HepG2 (cell line): ENCODE measurements around the gene PKD2L1. TPM values are rescaled to one million over a fixed set of nuclear protein-coding genes. Genes with fewer than 3 reads are reported as not detected.

ENCODE experiments used
- CREB3 ChIP-seq: sonication (generic); formaldehyde crosslinking; IDR thresholded peaks from 2 replicates; pipeline ENCODE4 v1.5.0; 2020; ENCODE audit warnings: missing genetic modification reagents
- HNF1A ChIP-seq, 2 experiments: sonication (generic) in 1 of 2; formaldehyde crosslinking in 1 of 2; IDR thresholded peaks; 2 replicates each; pipeline versions ENCODE4 v1.4.0 to v1.6.1; 2016 to 2020; ENCODE audit warnings: borderline replicate concordance in 1 of 2, low read depth in 1 of 2, mild to moderate bottlenecking in 1 of 2, missing genetic modification reagents in 1 of 2
- NFIC ChIP-seq: IDR thresholded peaks from 2 replicates; pipeline ENCODE4 v1.6.1; 2012; ENCODE audit warnings: mild to moderate bottlenecking, low read length, inconsistent platforms
- NR1H2 ChIP-seq: sonication (generic); formaldehyde crosslinking; IDR thresholded peaks from 2 replicates; pipeline ENCODE4 v1.8.1; 2022; ENCODE audit warnings: low read depth, missing genetic modification reagents, borderline replicate concordance
- PITX1 ChIP-seq: sonication (generic); formaldehyde crosslinking; IDR thresholded peaks from 2 replicates; pipeline ENCODE4 v1.5.1; 2020; ENCODE audit warnings: mild to moderate bottlenecking, missing genetic modification reagents
- TFAP4 ChIP-seq: sonication (generic); IDR thresholded peaks from 2 replicates; pipeline ENCODE4 v1.6.1; 2016; ENCODE audit warnings: low read depth, borderline replicate concordance
- ZBTB10 ChIP-seq: sonication (generic); formaldehyde crosslinking; IDR thresholded peaks from 2 replicates; pipeline ENCODE4 v1.4.0; 2020; ENCODE audit warnings: missing genetic modification reagents, borderline replicate concordance
- ZBTB8A ChIP-seq: sonication (generic); formaldehyde crosslinking; IDR thresholded peaks from 2 replicates; pipeline ENCODE4 v1.4.0; 2020; ENCODE audit warnings: mild to moderate bottlenecking, low read depth, missing genetic modification reagents, borderline replicate concordance
- ZHX2 ChIP-seq, 2 experiments: sonication (generic) in 1 of 2; formaldehyde crosslinking in 1 of 2; IDR thresholded peaks; 2 replicates each; pipeline versions ENCODE4 v1.6.1 to v1.9.0; 2014 to 2022; ENCODE audit warnings: antibody characterized with exemption in 1 of 2, borderline replicate concordance in 1 of 2, inconsistent platforms in 1 of 2, low read depth in 1 of 2, missing genetic modification reagents in 1 of 2
- ZNF20 ChIP-seq: sonication (generic); formaldehyde crosslinking; IDR thresholded peaks from 2 replicates; pipeline ENCODE4 v1.4.0; 2020; ENCODE audit warnings: mild to moderate bottlenecking, moderate library complexity, missing genetic modification reagents
- ZNF619 ChIP-seq: sonication (generic); formaldehyde crosslinking; IDR thresholded peaks from 2 replicates; pipeline ENCODE4 v1.4.0; 2020; ENCODE audit warnings: mild to moderate bottlenecking, missing genetic modification reagents
- polyA plus RNA-seq, 8 experiments: library from polyadenylated mRNA; depleted of rRNA in 3 of 8; stranded (reverse) in 7 of 8; unstranded in 1 of 8; fragments of >200 nt; fragmentation: Illumina TruSeq in 4 of 8; extraction: Trizol in 4 of 8; gene quantifications; 2 replicates each; pipeline versions ENCODE4 v1.2.1 to v1.2.3, GENCODE V29; 2011 to 2016; ENCODE audit warnings: low read depth in 4 of 8, missing spikeins in 1 of 8, mixed read lengths in 1 of 8; ENCODE audit not compliant: insufficient read depth in 1 of 8
- total RNA-seq, 5 experiments: library from RNA; depleted of rRNA; stranded (reverse); fragments of >200 nt; fragmentation: Illumina TruSeq; extraction: Trizol; gene quantifications; 2 replicates each; pipeline ENCODE4 v1.2.3, GENCODE V29; 2016; ENCODE audit warnings: low read depth in 1 of 5

PKD2L1 gene
- total and polyA plus RNA-seq, 2 of the 13 experiments (the other 11 are each of a cell fraction or from before 2014, with no cell fraction given) = 0.07 to 0.15 TPM

GRCh38 chr10:100340948-100341847 is 11.2 kb upstream of the PKD2L1 start (continued):
- TF ChIP-seq HNF1A (IDR thresholded peaks at IDR 0.05; ENCODE audit: low read depth) (no peak; the same call in 1 of the 2 replicates), HNF1A (CRISPR knock-in tag; IDR thresholded peaks at IDR 0.05; ENCODE audit: borderline replicate concordance) (peak; percentile 38; the same call in 1 of the 2 replicates), NFIC (no peak), TFAP4 (peak; percentile 98), ZHX2 (IDR thresholded peaks at IDR 0.05; ENCODE audit: low read depth) (no peak), ZHX2 (CRISPR knock-in tag; IDR thresholded peaks at IDR 0.05; ENCODE audit: borderline replicate concordance) (no peak), ZNF20 (no peak), NR1H2 (no peak), ZBTB10 (no peak), ZBTB8A (no peak), PITX1 (CRISPR knock-in tag) (no peak), ZNF619 (CRISPR knock-in tag) (no peak), CREB3 (CRISPR knock-in tag) (no peak)
